H7 (cell line): ENCODE measurements around the gene VAT1L. TPM values are rescaled to one million over a fixed set of nuclear protein-coding genes. Genes with fewer than 3 reads are reported as not detected.

Experiments used
- DNase-seq: peaks from one replicate; pipeline ENCODE4 v3.0.0; 2012
- H3K27me3 ChIP-seq: 2 replicates; pipeline ENCODE4 v1.6.0; 2011; ENCODE audit warnings: mild to moderate bottlenecking, low read length; ENCODE audit not compliant: control insufficient read depth, insufficient read depth
- H3K36me3 ChIP-seq: replicated peaks from 2 replicates; pipeline ENCODE4 v1.5.1; 2011; ENCODE audit warnings: low read length; ENCODE audit not compliant: control insufficient read depth, insufficient read depth
- H3K4me3 ChIP-seq: 2 replicates; pipeline ENCODE4 v1.5.1; 2011; ENCODE audit warnings: low read depth, mild to moderate bottlenecking, control low read depth, low read length, moderate library complexity; ENCODE audit not compliant: insufficient read depth
- total RNA-seq: library from RNA; depleted of rRNA; stranded (reverse); fragments of >200 nt; shearing (Covaris generic); gene quantifications from 2 replicates; pipeline ENCODE4 v1.2.3, GENCODE V29; 2014

VAT1L gene
- total RNA-seq, 1 experiment from 2014 or later = 19.5 TPM

- no peaks in the 10 kb centered on the region for H3K36me3 ChIP-seq
- no peak for DNase-seq
- H3K4me3 ChIP-seq = no peak overlapping the region
Observed at GRCh38 chr16:77834635-77835540, 46.5 kb downstream of the VAT1L start.

GRCh38 chr16:77836801-77837200, 48.4 kb downstream of the VAT1L start:
- Histone ChIP-seq H3K4me3 (no peak overlapping the region), H3K36me3 (no peaks in the 10 kb centered on the region), H3K27me3 (no peaks in the 10 kb centered on the region)
- DNase-seq = no peak

More at GRCh38 chr16:77834635-77835540, 46.5 kb downstream of the VAT1L start:
- no peaks in the 10 kb centered on the region for H3K27me3 ChIP-seq

GRCh38 chr16:77838597-77839255, 50.4 kb downstream of the VAT1L start:
- no peak overlapping the region for H3K4me3 ChIP-seq
- DNase-seq = no peak
- H3K36me3 ChIP-seq = no peaks in the 10 kb centered on the region
- no peaks in the 10 kb centered on the region for H3K27me3 ChIP-seq

- H3K4me3 ChIP-seq = no peak overlapping the region
- DNase-seq = no peak
- no peaks in the 10 kb centered on the region for H3K27me3 ChIP-seq
- H3K36me3 ChIP-seq = no peaks in the 10 kb centered on the region
Observed at GRCh38 chr16:77840093-77840492, 51.7 kb downstream of the VAT1L start.

- Histone ChIP-seq H3K27me3 (no peaks in the 10 kb centered on the region), H3K4me3 (no peak overlapping the region), H3K36me3 (no peaks in the 10 kb centered on the region)
- no peak for DNase-seq
Observed at GRCh38 chr16:77840673-77841501, 52.5 kb downstream of the VAT1L start.

GRCh38 chr16:77841502-77841763, 53.1 kb downstream of the VAT1L start:
- no peak for DNase-seq
- Histone ChIP-seq H3K4me3 (no peak overlapping the region), H3K27me3 (no peaks in the 10 kb centered on the region), H3K36me3 (no peaks in the 10 kb centered on the region)

- no peak for DNase-seq
- Histone ChIP-seq H3K4me3 (no peak overlapping the region), H3K27me3 (no peaks in the 10 kb centered on the region), H3K36me3 (no peaks in the 10 kb centered on the region)
Observed at GRCh38 chr16:77842468-77842867, 54.1 kb downstream of the VAT1L start.

GRCh38 chr16:77843405-77843804, 55.0 kb downstream of the VAT1L start:
- Histone ChIP-seq H3K36me3 (no peaks in the 10 kb centered on the region), H3K4me3 (no peak overlapping the region), H3K27me3 (no peaks in the 10 kb centered on the region)
- no peak for DNase-seq

- no peak for DNase-seq
- Histone ChIP-seq H3K27me3 (no peaks in the 10 kb centered on the region), H3K4me3 (no peak overlapping the region), H3K36me3 (no peaks in the 10 kb centered on the region)
Observed at GRCh38 chr16:77844801-77845200, 56.4 kb downstream of the VAT1L start.

- no peaks in the 10 kb centered on the region for H3K36me3 ChIP-seq
Observed at GRCh38 chr16:77849646-77850258, 61.4 kb downstream of the VAT1L start.

GRCh38 chr16:77850636-77851333, 62.4 kb downstream of the VAT1L start:
- no peaks in the 10 kb centered on the region for H3K27me3 ChIP-seq
- no peak for DNase-seq

More at GRCh38 chr16:77849646-77850258, 61.4 kb downstream of the VAT1L start:
- H3K4me3 ChIP-seq = no peak overlapping the region
- H3K27me3 ChIP-seq = no peaks in the 10 kb centered on the region
- DNase-seq = no peak

GRCh38 chr16:77853161-77853560, 64.8 kb downstream of the VAT1L start:
- Histone ChIP-seq H3K36me3 (no peaks in the 10 kb centered on the region), H3K4me3 (no peak overlapping the region), H3K27me3 (no peaks in the 10 kb centered on the region)
- DNase-seq = no peak

More at GRCh38 chr16:77850636-77851333, 62.4 kb downstream of the VAT1L start:
- no peak overlapping the region for H3K4me3 ChIP-seq
- no peaks in the 10 kb centered on the region for H3K36me3 ChIP-seq

GRCh38 chr16:77856438-77857160, 68.2 kb downstream of the VAT1L start:
- H3K4me3 ChIP-seq = no peak overlapping the region
- DNase-seq = peak; percentile 30

More at GRCh38 chr16:77856438-77857160, 68.2 kb downstream of the VAT1L start:
- no peaks in the 10 kb centered on the region for H3K36me3 ChIP-seq
- H3K27me3 ChIP-seq = no peaks in the 10 kb centered on the region
